HG03045 (cell line): ENCODE data around the gene ATG10.

ENCODE experiments used
- ATAC-seq: cut with Tn5 transposase; IDR thresholded peaks from one replicate; pipeline ENCODE4 v1.9.1; 2021; ENCODE audit warnings: mild to moderate bottlenecking, moderate library complexity; ENCODE audit not compliant: unreplicated experiment

The ATG10 gene

DNA sequence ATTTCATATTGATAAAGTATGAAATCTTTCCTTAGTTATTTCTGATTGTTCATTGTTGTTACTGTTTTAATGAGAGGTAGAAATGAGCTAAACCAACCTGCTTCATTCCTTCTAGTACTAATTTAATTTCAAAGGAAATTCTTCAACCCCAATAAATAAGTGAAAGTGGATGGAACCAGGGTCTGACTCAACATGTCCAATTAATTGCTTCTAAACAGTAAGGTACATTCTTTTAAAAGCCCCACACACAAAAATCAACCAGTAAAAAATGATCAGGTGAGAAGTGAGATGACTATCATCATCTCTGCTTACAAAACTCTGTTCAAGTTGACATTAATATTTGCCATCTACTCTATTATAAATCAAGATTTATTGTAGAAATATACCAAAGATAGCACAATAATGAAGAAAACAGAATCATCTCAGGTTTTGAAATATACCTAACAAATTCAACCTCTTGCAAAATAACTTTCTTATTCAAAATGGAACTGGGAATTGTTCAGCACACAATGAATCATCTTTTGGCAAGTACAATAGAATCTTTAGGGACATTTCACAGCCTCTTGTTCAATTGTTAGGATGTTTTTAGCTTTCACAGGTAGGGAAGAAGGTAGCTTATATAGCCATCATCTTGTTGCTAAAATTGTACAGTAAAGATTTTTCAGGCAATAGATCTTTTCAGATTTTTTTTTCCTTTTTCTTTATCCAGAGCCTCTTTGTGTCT, 191.8 kb downstream of the ATG10 start:
- ATAC-seq, result no peak

GRCh38 chr5:82164176-82164976, 192.6 kb downstream of the ATG10 start:
- no peak for ATAC-seq

- ATAC-seq, result no peak
These were observed 193.3 kb downstream of the ATG10 start for GRCh38 chr5:82164977-82165713.

GRCh38 chr5:82165740-82166530, 194.1 kb downstream of the ATG10 start:
- peak; percentile 82 for ATAC-seq

DNA sequence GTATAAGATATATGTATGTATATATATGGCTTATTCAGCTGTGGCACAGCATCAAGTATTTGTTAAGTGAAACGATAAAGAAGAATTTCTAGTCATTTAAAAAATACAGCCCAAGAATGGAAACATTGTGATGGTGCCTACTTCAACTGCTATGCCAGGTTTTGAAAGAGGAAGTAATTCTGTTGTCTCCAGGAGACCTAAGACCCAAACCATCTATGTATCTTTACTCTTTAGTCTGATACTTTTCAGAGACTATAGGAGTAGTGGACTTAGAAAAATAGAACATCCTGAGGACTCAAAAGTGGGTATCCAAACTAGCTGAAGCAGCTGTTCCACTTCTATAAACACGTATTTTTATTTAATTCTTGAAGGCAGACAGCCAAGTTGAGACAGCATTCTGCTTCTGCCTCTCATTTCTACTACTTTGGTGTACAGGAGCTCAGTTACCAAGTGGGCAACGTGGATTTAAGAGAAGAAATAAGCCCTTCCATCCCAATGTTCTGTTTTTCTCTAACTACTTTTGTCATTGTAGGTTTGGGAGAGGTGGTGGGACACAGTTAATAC, 195.6 kb downstream of the ATG10 start:
- no peak for ATAC-seq

- ATAC-seq, result no peak
These were observed 196.5 kb downstream of the ATG10 start for GRCh38 chr5:82168294-82168693.

DNA sequence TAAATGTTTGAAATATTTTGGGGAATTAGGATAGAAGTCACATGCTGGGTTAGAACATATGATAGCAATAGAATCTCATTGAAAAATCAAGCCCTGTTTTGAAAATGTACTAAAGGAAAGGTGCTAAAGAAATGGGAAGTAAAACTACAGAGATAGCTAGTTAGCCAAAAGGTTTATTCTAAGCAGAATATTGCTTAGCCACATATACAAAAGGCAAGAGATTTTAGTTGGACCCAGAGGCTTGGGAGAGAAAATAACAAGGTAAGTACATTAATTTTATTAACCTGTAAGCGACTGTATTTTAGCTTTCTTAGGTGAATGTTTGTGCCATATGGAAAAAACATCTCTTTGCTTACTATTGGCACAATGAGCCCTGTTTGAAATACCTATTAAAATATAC, 198.1 kb downstream of the ATG10 start:
- no peak for ATAC-seq

DNA sequence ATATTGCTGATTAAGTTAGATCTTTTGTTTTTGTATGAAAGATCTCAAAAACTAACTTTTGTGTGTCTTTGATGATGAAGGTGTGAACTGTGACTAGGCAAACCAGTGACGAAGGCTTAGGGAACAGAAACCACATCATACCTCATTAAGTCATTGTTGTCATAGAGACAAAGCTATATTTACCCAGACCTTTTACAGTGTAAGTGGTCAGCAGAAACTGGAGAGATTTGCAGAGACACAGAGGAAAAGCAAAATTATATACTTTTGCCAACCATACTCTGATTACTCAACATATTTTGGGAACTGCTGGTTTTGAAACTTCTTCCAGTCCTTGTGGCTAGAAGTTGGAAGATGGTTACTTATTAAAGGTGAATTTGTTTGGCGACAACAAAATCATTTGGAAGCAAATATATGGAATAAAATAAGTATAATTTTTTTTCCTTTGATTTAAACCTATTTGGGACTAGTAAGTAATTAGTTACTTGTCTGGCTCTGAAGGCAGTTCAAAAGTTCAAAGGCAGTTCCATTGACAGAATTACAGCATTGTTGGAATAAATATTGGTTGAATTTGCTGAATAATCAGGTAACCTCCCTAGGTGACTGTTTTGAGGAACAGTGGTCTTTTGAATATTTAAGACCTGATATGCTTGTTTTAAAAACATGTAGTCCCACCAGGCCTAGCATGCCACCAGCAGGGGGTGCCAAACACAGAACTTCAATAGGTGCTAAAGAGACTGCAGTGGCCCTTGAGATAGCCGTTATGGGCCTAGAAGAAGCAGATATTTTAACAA, 202.5 kb downstream of the ATG10 start:
- peak; percentile 98 for ATAC-seq

GRCh38 chr5:82174919-82175219, 203.0 kb downstream of the ATG10 start:
- ATAC-seq, result no peak

DNA sequence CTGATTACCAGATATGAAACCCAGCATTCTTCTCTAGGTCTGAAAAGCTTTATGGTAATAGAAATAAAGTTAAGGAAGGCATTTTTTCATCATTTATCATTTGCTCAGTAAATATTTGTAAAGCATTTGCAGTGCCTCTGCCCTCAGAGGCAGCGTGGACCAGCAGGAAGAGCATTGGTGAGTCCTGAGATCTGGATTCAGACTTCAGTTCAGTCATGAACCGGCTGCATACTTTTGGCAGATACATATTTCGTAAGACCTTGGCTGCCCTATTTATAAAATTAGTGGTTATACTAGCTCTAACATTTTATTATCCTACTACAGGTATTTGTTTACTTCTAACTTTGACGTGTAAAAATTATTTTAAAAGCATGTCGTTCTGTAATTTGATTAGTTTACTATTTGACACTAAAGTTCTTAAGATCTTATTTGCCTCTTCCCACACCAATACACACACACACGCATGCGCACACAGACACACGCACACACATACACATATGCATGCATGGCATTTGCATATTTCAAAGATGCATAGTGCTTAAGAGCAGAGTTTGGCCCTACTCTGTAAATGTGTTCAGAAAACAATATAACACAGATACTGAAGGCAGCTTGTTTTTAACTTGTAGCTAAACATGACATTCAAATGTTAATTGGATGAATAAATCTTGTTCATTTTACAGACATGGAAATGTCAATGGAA, 204.4 kb downstream of the ATG10 start:
- ATAC-seq, result no peak

- no peak for ATAC-seq
These were observed 206.6 kb downstream of the ATG10 start for GRCh38 chr5:82178378-82178777.

GRCh38 chr5:82182662-82183061, 210.8 kb downstream of the ATG10 start:
- ATAC-seq, result no peak

DNA sequence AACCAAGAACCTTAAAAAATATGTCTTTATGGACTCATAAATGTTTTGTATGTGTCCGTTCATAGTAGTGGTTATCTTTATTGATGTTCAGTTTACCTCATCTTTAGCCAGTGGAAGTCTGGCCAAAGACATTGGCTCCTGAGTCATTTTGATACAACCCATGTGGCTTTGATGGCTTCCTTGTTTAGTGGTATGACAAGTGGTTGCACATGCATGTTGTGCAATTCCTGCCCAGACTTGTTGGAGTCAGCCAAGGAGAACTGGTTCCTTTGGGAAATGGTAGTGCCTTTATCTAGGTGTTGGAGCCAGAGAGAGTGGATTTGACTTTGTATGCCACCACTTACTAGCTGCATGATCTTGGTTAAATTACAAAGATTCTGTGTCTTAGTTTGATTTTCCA, 212.0 kb downstream of the ATG10 start:
- no peak for ATAC-seq

GRCh38 chr5:82185851-82186250, 214.0 kb downstream of the ATG10 start:
- ATAC-seq, result no peak

GRCh38 chr5:82197550-82197949, 225.7 kb downstream of the ATG10 start:
- no peak for ATAC-seq

- no peak for ATAC-seq
These were observed 232.7 kb downstream of the ATG10 start for GRCh38 chr5:82204567-82204966.

DNA sequence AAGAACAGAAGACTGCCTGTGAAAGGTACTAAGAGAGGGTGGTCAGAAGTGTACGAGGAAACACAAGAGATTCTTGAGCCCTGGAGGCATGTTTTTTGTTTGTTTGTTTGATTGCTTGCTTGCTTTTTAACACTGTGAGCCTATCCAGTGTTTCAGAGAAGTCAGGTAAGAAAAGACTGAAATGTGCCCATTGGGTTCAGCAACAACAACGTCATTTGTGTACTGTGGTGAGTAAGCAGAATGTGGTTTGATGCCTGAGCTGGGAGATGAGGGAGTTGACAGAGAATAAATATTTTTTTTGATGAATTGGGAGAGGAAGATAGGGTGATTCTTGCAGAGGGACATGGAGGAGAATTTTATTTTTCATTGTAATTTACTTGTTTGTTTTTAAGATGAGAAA, 233.2 kb downstream of the ATG10 start:
- no peak for ATAC-seq

DNA sequence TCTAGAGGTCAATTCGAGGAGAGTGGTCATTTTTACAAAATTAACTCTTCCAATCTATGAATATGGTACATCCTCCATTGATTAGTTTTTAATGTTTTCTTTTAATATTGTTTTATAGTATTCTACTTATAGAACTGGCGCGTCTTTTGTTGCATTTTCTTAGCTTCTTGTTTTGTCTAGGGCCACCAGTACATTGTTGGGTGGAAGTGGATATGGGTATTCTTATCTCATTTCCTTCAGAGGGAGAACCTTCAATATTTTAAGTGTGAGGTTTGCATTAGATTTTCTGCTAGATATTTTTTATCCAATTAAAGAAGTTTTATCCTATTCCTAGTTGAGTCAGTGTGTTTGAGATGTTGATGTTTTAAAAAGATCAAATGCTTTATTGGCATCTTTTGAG, 236.5 kb downstream of the ATG10 start:
- ATAC-seq, result no peak

DNA sequence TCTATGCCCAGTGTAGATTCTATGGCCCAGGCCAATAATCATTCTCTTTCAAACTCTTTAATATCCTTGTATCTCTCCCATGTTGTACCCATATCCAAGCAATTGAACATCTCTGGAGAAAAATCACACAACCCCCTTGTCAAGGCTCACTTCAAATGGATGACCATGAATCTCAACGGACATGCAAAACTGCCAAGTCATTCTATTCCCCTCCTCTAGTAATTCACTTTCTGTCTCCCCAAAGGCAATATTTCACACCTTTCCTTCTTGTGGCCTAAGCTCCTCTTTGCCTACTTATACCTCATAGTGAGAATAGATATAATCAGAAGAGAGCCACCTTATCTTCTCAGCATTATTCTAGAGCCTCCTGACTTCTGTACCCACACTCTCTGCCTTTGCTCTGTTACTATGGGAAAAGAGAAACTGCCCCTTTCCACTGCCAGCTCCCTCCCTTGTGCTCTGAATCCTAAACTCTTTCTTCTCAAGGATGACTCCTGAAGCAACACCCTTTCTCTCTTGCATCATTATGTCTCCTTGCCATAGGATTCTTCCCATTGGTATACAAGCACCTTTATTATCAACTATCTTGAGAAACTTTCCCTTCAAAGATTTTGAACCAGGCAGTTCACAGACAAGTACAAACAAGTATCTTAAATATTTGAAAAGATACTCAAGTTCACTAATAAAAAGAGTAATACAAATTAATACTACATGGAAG, 240.2 kb downstream of the ATG10 start:
- ATAC-seq, result no peak
